CD14-positive monocyte (primary cell): ENCODE measurements around the gene TAS1R2. TPM values are rescaled to one million over a fixed set of nuclear protein-coding genes. Genes with fewer than 3 reads are reported as not detected.

Experiments used
- DNase-seq, 3 donors: peaks; one replicate each; pipeline ENCODE4 v3.0.0-alpha.2; 2011 to 2022
- H2AFZ ChIP-seq: 2 replicates; pipeline ENCODE4 v1.6.0; 2012; ENCODE audit warnings: mild to moderate bottlenecking, low read depth, low read length, inconsistent platforms; ENCODE audit not compliant: insufficient read depth, poor library complexity, severe bottlenecking
- H3K27ac ChIP-seq, 2 donors: 1 replicate in 1 of 2; 2 replicates in 1 of 2; pipeline ENCODE4 v1.5.1; 2012 to 2013; ENCODE audit warnings: low read length in 2 of 2, control low read depth in 1 of 2, inconsistent platforms in 1 of 2, low read depth in 1 of 2, mild to moderate bottlenecking in 1 of 2
- H3K27me3 ChIP-seq, 2 donors: one replicate each; pipeline versions ENCODE4 v1.6.0 to v1.6.1; 2011 to 2013; ENCODE audit warnings: low read length in 2 of 2; ENCODE audit not compliant: control insufficient read depth in 2 of 2, insufficient read depth in 2 of 2
- H3K36me3 ChIP-seq, 2 donors: replicated peaks in 1 of 2; 1 replicate in 1 of 2; 2 replicates in 1 of 2; pipeline versions ENCODE4 v1.5.1 to v1.6.1; 2012 to 2013; ENCODE audit warnings: low read length in 2 of 2, control low read depth in 1 of 2, inconsistent platforms in 1 of 2, mild to moderate bottlenecking in 1 of 2; ENCODE audit not compliant: insufficient read depth in 2 of 2, control insufficient read depth in 1 of 2
- H3K4me1 ChIP-seq, 2 donors: 1 replicate in 1 of 2; 2 replicates in 1 of 2; pipeline versions ENCODE4 v1.5.1 to v1.6.1; 2012 to 2013; ENCODE audit warnings: low read length in 2 of 2, control low read depth in 1 of 2, inconsistent platforms in 1 of 2, mild to moderate bottlenecking in 1 of 2, moderate library complexity in 1 of 2; ENCODE audit not compliant: insufficient read depth in 2 of 2, control insufficient read depth in 1 of 2
- H3K4me2 ChIP-seq: replicated peaks from 2 replicates; pipeline ENCODE3; 2012; ENCODE audit warnings: low read length, moderate library complexity, mild to moderate bottlenecking; ENCODE audit not compliant: poor library complexity, severe bottlenecking; ENCODE audit errors: extremely low read depth
- H3K4me3 ChIP-seq, 3 experiments: fragments of 200-600 bp in 1 of 3; sonication (generic) in 1 of 3; replicated peaks in 1 of 3; 1 replicate in 2 of 3; 2 replicates in 1 of 3; pipeline ENCODE4 v1.5.1; 2011 to 2013; ENCODE audit warnings: low read length in 3 of 3, mild to moderate bottlenecking in 3 of 3, control low read depth in 2 of 3, low read depth in 2 of 3, inconsistent platforms in 1 of 3, moderate library complexity in 1 of 3
- H3K79me2 ChIP-seq: 2 replicates; pipeline ENCODE4 v1.6.0; 2012; ENCODE audit warnings: mild to moderate bottlenecking, control low read depth, inconsistent platforms, low read length, moderate library complexity; ENCODE audit not compliant: insufficient read depth
- H3K9ac ChIP-seq: 2 replicates; pipeline ENCODE4 v1.6.0; 2017; ENCODE audit warnings: low read length, mild to moderate bottlenecking; ENCODE audit not compliant: insufficient read depth, poor library complexity, severe bottlenecking
- H3K9me3 ChIP-seq, 2 donors: replicated peaks in 1 of 2; 1 replicate in 1 of 2; 2 replicates in 1 of 2; pipeline versions ENCODE4 v1.5.1 to v1.6.1; 2012 to 2013; ENCODE audit warnings: low read length in 2 of 2, control low read depth in 1 of 2; ENCODE audit not compliant: control insufficient read depth in 1 of 2, insufficient read depth in 1 of 2
- H4K20me1 ChIP-seq: 2 replicates; pipeline ENCODE4 v1.6.0; 2012; ENCODE audit warnings: mild to moderate bottlenecking, low read length, control low read depth, moderate library complexity; ENCODE audit not compliant: insufficient read depth
- H3K27ac Mint-ChIP-seq, 7 donors: one replicate each; pipeline ENCODE4 v1.8.0; 2020; ENCODE audit warnings: mild to moderate bottlenecking in 7 of 7, mixed read lengths in 7 of 7, moderate library complexity in 6 of 7, inconsistent platforms in 2 of 7
- H3K27me3 Mint-ChIP-seq, 3 donors: one replicate each; pipeline ENCODE4 v1.8.0; 2021 to 2022; ENCODE audit warnings: low read depth in 3 of 3, mild to moderate bottlenecking in 3 of 3, mixed read lengths in 3 of 3, moderate library complexity in 3 of 3, inconsistent platforms in 1 of 3
- H3K36me3 Mint-ChIP-seq, 2 donors: one replicate each; pipeline ENCODE4 v1.8.0; 2020; ENCODE audit warnings: mixed read lengths in 2 of 2, inconsistent platforms in 1 of 2, mild to moderate bottlenecking in 1 of 2
- H3K4me1 Mint-ChIP-seq: one replicate; pipeline ENCODE4 v1.8.0; 2020; ENCODE audit warnings: mild to moderate bottlenecking, mixed read lengths
- H3K4me3 Mint-ChIP-seq, 2 donors: one replicate each; pipeline ENCODE4 v1.8.0; 2020; ENCODE audit warnings: mild to moderate bottlenecking in 2 of 2, mixed read lengths in 2 of 2, moderate library complexity in 1 of 2
- H3K9me3 Mint-ChIP-seq, 7 donors: one replicate each; pipeline ENCODE4 v1.8.0; 2020 to 2022; ENCODE audit warnings: mixed read lengths in 7 of 7, mild to moderate bottlenecking in 6 of 7, moderate library complexity in 6 of 7, inconsistent platforms in 2 of 7
- CTCF ChIP-seq: fragments of 200-600 bp; IDR thresholded peaks from one replicate; pipeline ENCODE4 v1.8.0; 2022; ENCODE audit warnings: antibody characterized with exemption, mild to moderate bottlenecking
- WGBS: methylation state at CpG from one replicate; pipeline ENCODE4 v1.1.5; 2013; ENCODE audit warnings: missing lambda C conversion rate; ENCODE audit not compliant: insufficient coverage; 5-methylcytosine and 5-hydroxymethylcytosine counted together
- intact Hi-C, 2 donors: fragments of 100-400 bp; cut with micrococcal nuclease; formaldehyde crosslinking; loops; one replicate each; pipeline versions ENCODE4 v1.15.0 to v1.15.1; 2023
- polyA plus RNA-seq, 3 donors: library from polyadenylated mRNA; depleted of rRNA in 1 of 3; unstranded in 2 of 3; stranded (reverse) in 1 of 3; fragments of 300-500 nt in 2 of 3; fragments of >200 nt in 1 of 3; fragmentation: Illumina TruSeq in 2 of 3; gene quantifications; 1 replicate in 2 of 3; 2 replicates in 1 of 3; pipeline ENCODE4 v1.2.3, GENCODE V29; 2012 to 2021

The TAS1R2 gene
- polyA plus RNA-seq, 3 donors = not detected

- no peak overlapping the region for H3K27ac ChIP-seq
- no peak overlapping the region for H3K4me2 ChIP-seq
- no peaks in the 10 kb centered on the region for H3K79me2 ChIP-seq
- no peak for TF ChIP-seq CTCF
- no peaks in the 10 kb centered on the region for H4K20me1 ChIP-seq
- H3K4me3 ChIP-seq = no peak overlapping the region
- WGBS = 61% methylated on average over 2 of the region's 2 CpGs
- H3K4me1 Mint-ChIP-seq = no peaks in the 10 kb centered on the region
- no peak overlapping the region for H3K27ac Mint-ChIP-seq
- intact Hi-C loops = no loop called here
- H3K4me3 Mint-ChIP-seq = no peak overlapping the region
- no peaks in the 10 kb centered on the region for H3K36me3 Mint-ChIP-seq
- peaks cover 0 to 3% (median 0%) of the 10 kb centered on the region in 7 donors for H3K9me3 Mint-ChIP-seq
- H3K4me1 ChIP-seq = no peaks in the 10 kb centered on the region
- H3K9ac ChIP-seq = no peak overlapping the region
- H3K36me3 ChIP-seq = no peaks in the 10 kb centered on the region
- H3K27me3 ChIP-seq = peaks cover 0 to 17% of the 10 kb centered on the region in 2 donors
- H3K9me3 ChIP-seq = no peaks in the 10 kb centered on the region
- no peak overlapping the region for H2AFZ ChIP-seq
- peaks cover 29 to 42% (median 39%) of the 10 kb centered on the region in 3 donors for H3K27me3 Mint-ChIP-seq
- DNase-seq = no peak
These were observed 42.7 kb downstream of the TAS1R2 start for GRCh38 chr1:18816808-18817207.

- Mint-ChIP-seq H3K36me3 (no peaks in the 10 kb centered on the region), H3K27ac (no peak overlapping the region), H3K9me3 (peaks cover 0 to 3% (median 0%) of the 10 kb centered on the region in 7 donors), H3K4me1 (no peaks in the 10 kb centered on the region), H3K27me3 (peaks cover 30 to 42% (median 33%) of the 10 kb centered on the region in 3 donors), H3K4me3 (no peak overlapping the region)
- Histone ChIP-seq H3K27ac (no peak overlapping the region), H3K4me3 (no peak overlapping the region), H3K9me3 (no peaks in the 10 kb centered on the region), H2AFZ (no peak overlapping the region), H3K79me2 (no peaks in the 10 kb centered on the region), H3K4me1 (no peaks in the 10 kb centered on the region), H3K27me3 (peaks cover 0 to 16% of the 10 kb centered on the region in 2 donors), H4K20me1 (no peaks in the 10 kb centered on the region), H3K4me2 (no peak overlapping the region), H3K36me3 (no peaks in the 10 kb centered on the region), H3K9ac (no peak overlapping the region)
- no peak for DNase-seq
- 62% methylated on average over 4 of the region's 10 CpGs for WGBS
- intact Hi-C loops = no loop called here
- TF ChIP-seq CTCF = no peak
These were observed 44.5 kb downstream of the TAS1R2 start for GRCh38 chr1:18814874-18815531.
